Glutamatergic neuron (in vitro differentiated cells): ENCODE results near the gene ALAS2. TPM values are rescaled to one million over a fixed set of nuclear protein-coding genes. Genes with fewer than 3 reads are reported as not detected.
"Not testable (repeated sequence)": the region's sequence is repeated elsewhere in the genome, so short reads cannot be mapped to it uniquely, and the experiment has no call there.

Experiments used
- DNase-seq: peaks from one replicate; pipeline ENCODE4 v3.0.0; 2022
- H3K27ac Mint-ChIP-seq: one replicate; pipeline ENCODE4 v1.8.0; 2020; ENCODE audit warnings: mild to moderate bottlenecking, mixed read lengths, inconsistent platforms; ENCODE audit not compliant: unreplicated experiment
- H3K27me3 Mint-ChIP-seq: one replicate; pipeline ENCODE4 v1.8.0; 2020; ENCODE audit warnings: mild to moderate bottlenecking, moderate library complexity, mixed read lengths, inconsistent platforms; ENCODE audit not compliant: unreplicated experiment
- H3K36me3 Mint-ChIP-seq: one replicate; pipeline ENCODE4 v1.8.0; 2020; ENCODE audit warnings: mild to moderate bottlenecking, mixed read lengths, inconsistent platforms; ENCODE audit not compliant: unreplicated experiment
- H3K4me1 Mint-ChIP-seq: one replicate; pipeline ENCODE4 v1.8.0; 2020; ENCODE audit warnings: mild to moderate bottlenecking, low read depth, mixed read lengths, inconsistent platforms; ENCODE audit not compliant: unreplicated experiment
- H3K4me3 Mint-ChIP-seq: one replicate; pipeline ENCODE4 v1.8.0; 2020; ENCODE audit warnings: mild to moderate bottlenecking, mixed read lengths, inconsistent platforms; ENCODE audit not compliant: unreplicated experiment
- H3K9me3 Mint-ChIP-seq: one replicate; pipeline ENCODE4 v1.8.0; 2020; ENCODE audit warnings: mild to moderate bottlenecking, moderate library complexity, mixed read lengths, inconsistent platforms; ENCODE audit not compliant: unreplicated experiment
- CTCF ChIP-seq: fragments of 200-600 bp; sonication (generic); IDR thresholded peaks from one replicate; pipeline ENCODE4 v1.5.0; 2021; ENCODE audit not compliant: partially characterized antibody, unreplicated experiment
- long read RNA-seq: library from polyadenylated mRNA; unstranded; transcript quantifications from one replicate; pipeline ENCODE4 v2.0.0, GENCODE V29; 2020; ENCODE audit not compliant: unreplicated experiment
- total RNA-seq: library from RNA; stranded (reverse); fragmentation: NEBNext Ultra II Directional; extraction: Animal tissue kit (Norgen Biotek cat#: 25700); gene quantifications from one replicate; pipeline ENCODE4 v1.2.1, GENCODE V29; 2021; ENCODE audit not compliant: unreplicated experiment

Gene ALAS2
- not detected for total RNA-seq
- long read RNA-seq: 0 reads

- no peak within 1 kb of the TSS for H3K4me3 Mint-ChIP-seq
- no peaks in the 10 kb centered on the region for H3K27me3 Mint-ChIP-seq
- H3K36me3 Mint-ChIP-seq: no peaks in the 10 kb centered on the region
- no peaks in the 10 kb centered on the region for H3K9me3 Mint-ChIP-seq
- no peaks in the 10 kb centered on the region for H3K4me1 Mint-ChIP-seq
- no peak within 1 kb of the TSS for H3K27ac Mint-ChIP-seq
- no peak for DNase-seq
- TF ChIP-seq CTCF: no peak
Observed at GRCh38 chrX:55030271-55031205, at the start of gene ALAS2. ALAS2 (minus strand) TSS chrX:55030977; CDS start chrX:55026000, 4,977 bp downstream.

GRCh38 chrX:55074851-55075467 lies 44.2 kb upstream of the ALAS2 start, which contains the start of gene PAGE2B:
PAGE2B (plus strand) TSS chrX:55075030; CDS start chrX:55076042, 1,012 bp downstream.
- H3K27ac Mint-ChIP-seq: no peak within 1 kb of the TSS
- no peaks in the 10 kb centered on the region for H3K4me1 Mint-ChIP-seq
- no peak for DNase-seq
- no peak for TF ChIP-seq CTCF
- no peak within 1 kb of the TSS for H3K4me3 Mint-ChIP-seq
- no peaks in the 10 kb centered on the region for H3K27me3 Mint-ChIP-seq
- H3K36me3 Mint-ChIP-seq: no peaks in the 10 kb centered on the region
- no peaks in the 10 kb centered on the region for H3K9me3 Mint-ChIP-seq

- Mint-ChIP-seq H3K36me3 (no peaks in the 10 kb centered on the region), H3K27me3 (no peaks in the 10 kb centered on the region), H3K4me1 (no peaks in the 10 kb centered on the region), H3K9me3 (no peaks in the 10 kb centered on the region), H3K4me3 (no peak overlapping the region), H3K27ac (no peak overlapping the region)
- TF ChIP-seq CTCF: no peak
- no peak for DNase-seq
Observed at GRCh38 chrX:55072286-55072685, 41.5 kb upstream of the ALAS2 start.

- not testable (repeated sequence) for H3K4me3 Mint-ChIP-seq, H3K27me3 Mint-ChIP-seq, DNase-seq, H3K27ac Mint-ChIP-seq, H3K36me3 Mint-ChIP-seq, H3K9me3 Mint-ChIP-seq, H3K4me1 Mint-ChIP-seq
Observed at GRCh38 chrX:55067180-55067579, 36.4 kb upstream of the ALAS2 start.

GRCh38 chrX:55057675-55058249 lies 27.0 kb upstream of the ALAS2 start:
- Mint-ChIP-seq H3K27me3 (no peaks in the 10 kb centered on the region), H3K4me3 (no peak overlapping the region), H3K27ac (no peak overlapping the region), H3K36me3 (no peaks in the 10 kb centered on the region), H3K4me1 (no peaks in the 10 kb centered on the region), H3K9me3 (no peaks in the 10 kb centered on the region)
- TF ChIP-seq CTCF: peak; percentile 69
- peak; percentile 15 for DNase-seq
